Measurements from ENCODE around the gene PRDM16. TPM values are rescaled to one million over a fixed set of nuclear protein-coding genes. Genes with fewer than 3 reads are reported as not detected.

The PRDM16 gene
- total and polyA plus RNA-seq, 2 of the 13 experiments (the other 11 are each of a cell fraction or from before 2014, with no cell fraction given): 0.15 to 0.81 TPM

- TF ChIP-seq, protein P1, sequence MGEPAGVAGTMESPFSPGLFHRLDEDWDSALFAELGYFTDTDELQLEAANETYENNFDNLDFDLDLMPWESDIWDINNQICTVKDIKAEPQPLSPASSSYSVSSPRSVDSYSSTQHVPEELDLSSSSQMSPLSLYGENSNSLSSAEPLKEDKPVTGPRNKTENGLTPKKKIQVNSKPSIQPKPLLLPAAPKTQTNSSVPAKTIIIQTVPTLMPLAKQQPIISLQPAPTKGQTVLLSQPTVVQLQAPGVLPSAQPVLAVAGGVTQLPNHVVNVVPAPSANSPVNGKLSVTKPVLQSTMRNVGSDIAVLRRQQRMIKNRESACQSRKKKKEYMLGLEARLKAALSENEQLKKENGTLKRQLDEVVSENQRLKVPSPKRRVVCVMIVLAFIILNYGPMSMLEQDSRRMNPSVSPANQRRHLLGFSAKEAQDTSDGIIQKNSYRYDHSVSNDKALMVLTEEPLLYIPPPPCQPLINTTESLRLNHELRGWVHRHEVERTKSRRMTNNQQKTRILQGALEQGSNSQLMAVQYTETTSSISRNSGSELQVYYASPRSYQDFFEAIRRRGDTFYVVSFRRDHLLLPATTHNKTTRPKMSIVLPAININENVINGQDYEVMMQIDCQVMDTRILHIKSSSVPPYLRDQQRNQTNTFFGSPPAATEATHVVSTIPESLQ (CRISPR knock-in tag; conservative IDR thresholded peaks at IDR 0.05): 0 out of 2 replicates have a peak, but pooled peaks have one; percentile 41
- TF ChIP-seq ZNF326 (CRISPR knock-in tag; IDR thresholded peaks at IDR 0.05; ENCODE audit: borderline replicate concordance) (no peak), MYC (CRISPR knock-in tag; IDR thresholded peaks at IDR 0.05; ENCODE audit: borderline replicate concordance) (peak; percentile 91), SKI (IDR thresholded peaks at IDR 0.05; ENCODE audit: partially characterized antibody) (peak; percentile 65), SRSF4 (IDR thresholded peaks at IDR 0.05; ENCODE audit: low read depth, low read length, poor library complexity, severe bottlenecking) (no peak), ZBTB7A (CRISPR knock-in tag; IDR thresholded peaks at IDR 0.05) (peak; percentile 23; the same call in 1 of the 2 replicates), ZNF747 (CRISPR knock-in tag; IDR thresholded peaks at IDR 0.05; ENCODE audit: borderline replicate concordance) (peak; percentile 76), BCL6 (CRISPR knock-in tag; IDR thresholded peaks at IDR 0.05) (peak; percentile 58), ZMYM3 (CRISPR knock-in tag; IDR thresholded peaks at IDR 0.05) (0 out of 2 replicates have a peak, but pooled peaks have one; percentile 57), ZNF207 (IDR thresholded peaks at IDR 0.05; ENCODE audit: borderline replicate concordance) (no peak), ATF2 (CRISPR knock-in tag; IDR thresholded peaks at IDR 0.05) (peak; percentile 17; the same call in 1 of the 2 replicates), CC2D1A (CRISPR knock-in tag; IDR thresholded peaks at IDR 0.05) (peak; percentile 59; the same call in 1 of the 2 replicates), ZFX (CRISPR knock-in tag; IDR thresholded peaks at IDR 0.05; ENCODE audit: low read depth) (peak; percentile 95), ZNF234 (CRISPR knock-in tag; conservative IDR thresholded peaks at IDR 0.05) (no peak), ISL2 (CRISPR knock-in tag; IDR thresholded peaks at IDR 0.05) (peak; percentile 40; the same call in 1 of the 2 replicates), CCAR2 (optimal IDR thresholded peaks at IDR 0.05; ENCODE audit: low read depth, low read length) (no peak), ELF3 (CRISPR knock-in tag; IDR thresholded peaks at IDR 0.05) (peak; percentile 27), PRMT3 (CRISPR knock-in tag; IDR thresholded peaks at IDR 0.05; ENCODE audit: borderline replicate concordance, low read depth) (no peak), PITX1 (CRISPR knock-in tag; IDR thresholded peaks at IDR 0.05) (peak; percentile 91), E2F1 (CRISPR knock-in tag; IDR thresholded peaks at IDR 0.05) (peak; percentile 70), ZMAT3 (CRISPR knock-in tag; conservative IDR thresholded peaks at IDR 0.05) (peak; percentile 39), MXI1 (IDR thresholded peaks at IDR 0.05; ENCODE audit: borderline replicate concordance, low read depth, low read length) (peak; percentile 55; the same call in 1 of the 3 replicates), SRSF1 (optimal IDR thresholded peaks at IDR 0.05; ENCODE audit: low read depth, low read length) (no peak)
Measured at GRCh38 chr1:3471356-3472087, 402.5 kb downstream of the PRDM16 start (continued).
